Activated naive CD8-positive, alpha-beta T cell treated with anti-CD3 and anti-CD28 coated beads for 36 hours (primary cell): ENCODE results near the gene CHIC1. TPM values are rescaled to one million over a fixed set of nuclear protein-coding genes. Genes with fewer than 3 reads are reported as not detected.
"Not testable (repeated sequence)": the region's sequence is repeated elsewhere in the genome, so short reads cannot be mapped to it uniquely, and the experiment has no call there.

ENCODE experiments used
- DNase-seq: peaks from one replicate; pipeline ENCODE4 v3.0.0; 2021
- H3K27ac Mint-ChIP-seq: one replicate; pipeline ENCODE4 v1.8.0; 2022; ENCODE audit warnings: mild to moderate bottlenecking, moderate library complexity, mixed read lengths
- H3K27me3 Mint-ChIP-seq: one replicate; pipeline ENCODE4 v1.8.0; 2022; ENCODE audit warnings: mild to moderate bottlenecking, mixed read lengths
- H3K36me3 Mint-ChIP-seq: one replicate; pipeline ENCODE4 v1.8.0; 2021; ENCODE audit warnings: mild to moderate bottlenecking, mixed read lengths
- H3K4me1 Mint-ChIP-seq: one replicate; pipeline ENCODE4 v1.8.0; 2021; ENCODE audit warnings: mixed read lengths
- H3K4me3 Mint-ChIP-seq: one replicate; pipeline ENCODE4 v1.8.0; 2022; ENCODE audit warnings: mild to moderate bottlenecking, moderate library complexity, mixed read lengths
- H3K9me3 Mint-ChIP-seq: one replicate; pipeline ENCODE4 v1.8.0; 2022; ENCODE audit warnings: mixed read lengths
- total RNA-seq, 2 experiments: library from RNA; stranded (reverse); gene quantifications; one replicate each; pipeline ENCODE4 v1.2.3, GENCODE V29; 2021

Gene CHIC1
- total RNA-seq: 1 to 10 TPM; 5.2 to 6.7 TPM

GRCh38 chrX:73562984-73563737 lies at the start of gene CHIC1:
Gene CHIC1, plus strand, starts transcription at chrX:73563197. Its CDS starts 88 bp downstream, at chrX:73563285.
- H3K9me3 Mint-ChIP-seq: no peaks in the 10 kb centered on the region
- H3K4me3 Mint-ChIP-seq: peak within 1 kb of the TSS; percentile 96
- H3K4me1 Mint-ChIP-seq: peaks cover 8% of the 10 kb centered on the region
- peak; percentile 66 for DNase-seq
- H3K27ac Mint-ChIP-seq: peak within 1 kb of the TSS; percentile 97
- no peaks in the 10 kb centered on the region for H3K27me3 Mint-ChIP-seq
- no peaks in the 10 kb centered on the region for H3K36me3 Mint-ChIP-seq

- H3K27ac Mint-ChIP-seq, H3K4me1 Mint-ChIP-seq, H3K4me3 Mint-ChIP-seq, H3K36me3 Mint-ChIP-seq, H3K9me3 Mint-ChIP-seq, H3K27me3 Mint-ChIP-seq, DNase-seq: not testable (repeated sequence)
Measured at GRCh38 chrX:73522823-73523222, 40.2 kb upstream of the CHIC1 start.

- no peak overlapping the region for H3K27ac Mint-ChIP-seq
- no peak overlapping the region for H3K4me3 Mint-ChIP-seq
- H3K36me3 Mint-ChIP-seq: peaks cover 4% of the 10 kb centered on the region
- DNase-seq: no peak
- H3K4me1 Mint-ChIP-seq: no peaks in the 10 kb centered on the region
- H3K9me3 Mint-ChIP-seq: peaks cover 20% of the 10 kb centered on the region
- H3K27me3 Mint-ChIP-seq: no peaks in the 10 kb centered on the region
Measured at GRCh38 chrX:73524906-73525305, 38.1 kb upstream of the CHIC1 start.

GRCh38 chrX:73525928-73526690 lies 36.9 kb upstream of the CHIC1 start:
- no peak overlapping the region for H3K27ac Mint-ChIP-seq
- peaks cover 29% of the 10 kb centered on the region for H3K9me3 Mint-ChIP-seq
- no peak for DNase-seq
- peaks cover 10% of the 10 kb centered on the region for H3K36me3 Mint-ChIP-seq
- no peaks in the 10 kb centered on the region for H3K27me3 Mint-ChIP-seq
- H3K4me1 Mint-ChIP-seq: no peaks in the 10 kb centered on the region
- no peak overlapping the region for H3K4me3 Mint-ChIP-seq

- H3K36me3 Mint-ChIP-seq: peaks cover 35% of the 10 kb centered on the region
- H3K9me3 Mint-ChIP-seq: peaks cover 31% of the 10 kb centered on the region
- not testable (repeated sequence) for H3K4me1 Mint-ChIP-seq, H3K27ac Mint-ChIP-seq, H3K27me3 Mint-ChIP-seq, H3K4me3 Mint-ChIP-seq, DNase-seq
Measured at GRCh38 chrX:73531655-73532054, 31.3 kb upstream of the CHIC1 start.

- H3K27me3 Mint-ChIP-seq: no peaks in the 10 kb centered on the region
- H3K36me3 Mint-ChIP-seq: no peaks in the 10 kb centered on the region
- no peak overlapping the region for H3K4me3 Mint-ChIP-seq
- peaks cover 2% of the 10 kb centered on the region for H3K4me1 Mint-ChIP-seq
- H3K27ac Mint-ChIP-seq: no peak overlapping the region
- DNase-seq: no peak
- no peaks in the 10 kb centered on the region for H3K9me3 Mint-ChIP-seq
Measured at GRCh38 chrX:73556159-73556558, 6.8 kb upstream of the CHIC1 start.

- Mint-ChIP-seq H3K4me3 (peak overlapping the region; percentile 96), H3K27ac (no peak overlapping the region), H3K36me3 (no peaks in the 10 kb centered on the region), H3K27me3 (no peaks in the 10 kb centered on the region), H3K4me1 (peaks cover 8% of the 10 kb centered on the region), H3K9me3 (no peaks in the 10 kb centered on the region)
- no peak for DNase-seq
Measured at GRCh38 chrX:73561801-73562200, 1.2 kb upstream of the CHIC1 start.

GRCh38 chrX:73562458-73562857 lies 539 bp upstream of the CHIC1 start:
- Mint-ChIP-seq H3K36me3 (no peaks in the 10 kb centered on the region), H3K27me3 (no peaks in the 10 kb centered on the region), H3K9me3 (no peaks in the 10 kb centered on the region), H3K27ac (peak overlapping the region; percentile 97), H3K4me3 (peak overlapping the region; percentile 96), H3K4me1 (peaks cover 8% of the 10 kb centered on the region)
- DNase-seq: no peak

GRCh38 chrX:73563738-73564068 lies 706 bp downstream of the CHIC1 start:
- Mint-ChIP-seq H3K27ac (peak overlapping the region; percentile 97), H3K9me3 (no peaks in the 10 kb centered on the region)

GRCh38 chrX:73577361-73577760 lies 14.4 kb downstream of the CHIC1 start:
- no peak for DNase-seq
- H3K4me3 Mint-ChIP-seq: no peak overlapping the region
- H3K4me1 Mint-ChIP-seq: peaks cover 11% of the 10 kb centered on the region
- peaks cover 6% of the 10 kb centered on the region for H3K9me3 Mint-ChIP-seq
- no peaks in the 10 kb centered on the region for H3K27me3 Mint-ChIP-seq
- peaks cover 19% of the 10 kb centered on the region for H3K36me3 Mint-ChIP-seq
- no peak overlapping the region for H3K27ac Mint-ChIP-seq

More at GRCh38 chrX:73563738-73564068, 706 bp downstream of the CHIC1 start:
- no peaks in the 10 kb centered on the region for H3K36me3 Mint-ChIP-seq
- H3K4me1 Mint-ChIP-seq: peaks cover 8% of the 10 kb centered on the region
- DNase-seq: no peak
- H3K27me3 Mint-ChIP-seq: no peaks in the 10 kb centered on the region
- peak overlapping the region; percentile 96 for H3K4me3 Mint-ChIP-seq

- H3K36me3 Mint-ChIP-seq: peaks cover 3% of the 10 kb centered on the region
Measured at GRCh38 chrX:73581002-73581628, 18.1 kb downstream of the CHIC1 start.

GRCh38 chrX:73597758-73598157 lies 34.8 kb downstream of the CHIC1 start:
- not testable (repeated sequence) for H3K27me3 Mint-ChIP-seq, DNase-seq, H3K4me3 Mint-ChIP-seq, H3K9me3 Mint-ChIP-seq, H3K4me1 Mint-ChIP-seq, H3K27ac Mint-ChIP-seq
- peaks cover 58% of the 10 kb centered on the region for H3K36me3 Mint-ChIP-seq

More at GRCh38 chrX:73581002-73581628, 18.1 kb downstream of the CHIC1 start:
- Mint-ChIP-seq H3K27ac (no peak overlapping the region), H3K27me3 (no peaks in the 10 kb centered on the region), H3K4me1 (peaks cover 8% of the 10 kb centered on the region), H3K9me3 (no peaks in the 10 kb centered on the region), H3K4me3 (no peak overlapping the region)
- DNase-seq: no peak

GRCh38 chrX:73615022-73615421 lies 52.0 kb downstream of the CHIC1 start:
- Mint-ChIP-seq H3K27me3 (no peaks in the 10 kb centered on the region), H3K4me1 (peaks cover 3% of the 10 kb centered on the region), H3K36me3 (peaks cover 57% of the 10 kb centered on the region), H3K27ac (no peak overlapping the region), H3K4me3 (no peak overlapping the region), H3K9me3 (peaks cover 25% of the 10 kb centered on the region)
- DNase-seq: no peak

GRCh38 chrX:73641669-73642068 lies 78.7 kb downstream of the CHIC1 start:
- not testable (repeated sequence) for H3K27me3 Mint-ChIP-seq, H3K4me1 Mint-ChIP-seq, H3K4me3 Mint-ChIP-seq, H3K27ac Mint-ChIP-seq, DNase-seq
- peaks cover 74% of the 10 kb centered on the region for H3K36me3 Mint-ChIP-seq
- H3K9me3 Mint-ChIP-seq: peaks cover 22% of the 10 kb centered on the region

- no peak overlapping the region for H3K27ac Mint-ChIP-seq
- H3K36me3 Mint-ChIP-seq: peaks cover 30% of the 10 kb centered on the region
- H3K27me3 Mint-ChIP-seq: no peaks in the 10 kb centered on the region
- no peaks in the 10 kb centered on the region for H3K4me1 Mint-ChIP-seq
- DNase-seq: no peak
- no peak overlapping the region for H3K4me3 Mint-ChIP-seq
- H3K9me3 Mint-ChIP-seq: peaks cover 14% of the 10 kb centered on the region
Measured at GRCh38 chrX:73647212-73647611, 84.2 kb downstream of the CHIC1 start.
